GM12864 (cell line): ENCODE results near the gene ZNF175.

Experiments used
- DNase-seq: peaks from one replicate; pipeline ENCODE4 v3.0.0-alpha.2; 2011; ENCODE audit warnings: low read depth
- H3K4me3 ChIP-seq: 2 replicates; pipeline ENCODE4 v1.5.1; 2011; ENCODE audit warnings: mild to moderate bottlenecking, low read depth, low read length, control low read depth
- CTCF ChIP-seq: IDR thresholded peaks from 2 replicates; pipeline ENCODE4 v1.5.1; 2011; ENCODE audit warnings: low read depth, mild to moderate bottlenecking, moderate library complexity, low read length, control low read depth, inconsistent platforms; ENCODE audit errors: missing control alignments

The ZNF175 gene

GRCh38 chr19:51550848-51551672 lies 20.0 kb upstream of the ZNF175 start:
- DNase-seq: no peak
- H3K4me3 ChIP-seq: peak overlapping the region; percentile 42
- no peak for TF ChIP-seq CTCF

DNA sequence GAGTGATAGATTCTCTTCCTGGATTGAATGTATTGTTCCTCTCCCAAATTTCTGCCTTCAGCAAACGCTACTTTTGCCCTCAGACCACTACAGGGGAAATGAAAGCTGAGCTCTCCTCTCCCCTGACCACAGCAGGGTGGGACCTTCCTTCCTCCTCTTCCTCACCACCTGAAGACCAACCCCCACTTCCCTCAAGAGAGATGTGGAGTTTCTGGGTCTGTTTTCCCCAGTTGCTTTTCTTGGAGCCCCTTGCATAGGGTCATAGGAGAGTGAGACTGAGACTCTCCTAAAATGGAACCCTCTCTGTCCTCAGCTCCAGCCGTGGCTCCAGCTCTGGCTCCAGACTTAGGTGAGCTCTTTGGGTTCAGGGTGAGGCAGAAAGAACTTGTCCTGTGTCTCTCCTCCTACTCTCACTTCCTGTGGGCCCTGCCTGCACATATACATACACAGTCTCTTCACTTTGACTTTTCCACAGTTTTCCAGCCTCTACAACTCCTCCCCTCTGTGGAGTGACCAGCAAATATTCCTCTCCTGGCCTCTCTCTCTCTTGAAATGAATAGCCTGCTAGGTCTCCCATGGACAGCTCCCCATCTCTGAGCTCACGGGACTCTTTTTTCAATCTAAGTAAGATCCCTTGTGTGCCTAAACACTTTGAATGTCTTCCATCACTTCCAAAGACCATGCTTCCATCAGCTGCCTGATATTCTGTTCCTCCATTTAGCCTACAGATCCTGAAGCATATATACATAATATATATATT lies 19.2 kb upstream of the ZNF175 start:
- TF ChIP-seq CTCF: no peak
- no peak for DNase-seq
- peak overlapping the region; percentile 42; the same call in 1 of the 2 replicates for H3K4me3 ChIP-seq

- DNase-seq: no peak
- no peak for TF ChIP-seq CTCF
- H3K4me3 ChIP-seq: no peak overlapping the region
Measured at GRCh38 chr19:51552608-51552995, 18.5 kb upstream of the ZNF175 start.

DNA sequence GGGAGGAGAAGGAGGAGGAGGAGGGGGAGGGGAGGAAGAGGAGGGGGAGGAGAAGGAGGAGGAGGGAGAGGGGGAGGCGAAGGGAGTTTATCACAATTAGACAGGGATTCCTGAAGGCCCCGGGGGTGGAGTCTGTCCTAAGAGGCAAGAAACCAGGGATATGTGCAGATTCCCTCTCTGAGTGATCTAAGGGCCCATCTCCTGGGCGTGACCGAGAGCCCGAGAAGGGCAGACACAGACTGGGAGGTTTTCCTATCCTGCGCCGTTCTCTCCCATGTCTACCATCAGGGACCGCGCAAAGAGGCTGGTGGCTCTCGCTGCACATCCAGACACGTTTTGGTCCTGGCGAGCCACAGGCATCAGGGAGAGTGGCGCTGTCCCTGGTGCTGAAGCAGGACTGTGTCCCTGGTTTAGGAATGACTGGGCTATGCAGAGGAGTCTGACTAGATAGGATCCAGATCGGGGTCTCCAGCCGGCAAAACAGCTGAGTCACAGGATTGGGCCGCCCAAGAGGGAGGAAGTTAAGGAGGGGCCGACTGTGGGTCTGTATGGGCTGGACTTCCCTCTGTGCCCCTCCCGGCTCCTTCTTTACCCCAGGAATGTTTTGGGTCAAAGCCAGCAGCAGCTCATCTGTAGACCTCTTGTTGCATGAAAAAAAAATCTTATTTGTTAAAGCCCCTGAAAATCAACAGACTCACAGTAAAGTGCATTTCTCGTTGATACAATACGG lies 17.9 kb upstream of the ZNF175 start:
- no peak overlapping the region for H3K4me3 ChIP-seq
- TF ChIP-seq CTCF: no peak
- DNase-seq: no peak

GRCh38 chr19:51559240-51559639 lies 11.8 kb upstream of the ZNF175 start:
- no peak for TF ChIP-seq CTCF
- no peak for DNase-seq
- no peak overlapping the region for H3K4me3 ChIP-seq

GRCh38 chr19:51560339-51560738 lies 10.7 kb upstream of the ZNF175 start:
- no peak for TF ChIP-seq CTCF
- H3K4me3 ChIP-seq: no peak overlapping the region
- no peak for DNase-seq
